Superior temporal gyrus (tissue), 1 donor: ENCODE measurements around the gene WFIKKN1.

Experiments used
- DNase-seq: peaks from one replicate; pipeline ENCODE4 v3.0.0-alpha.2; 2016; ENCODE audit errors: extremely low spot score

WFIKKN1 gene

GRCh38 chr16:637081-638018 is 6.6 kb downstream of the WFIKKN1 start:
- peak; percentile 49 for DNase-seq

- no peak for DNase-seq
These were observed 7.3 kb downstream of the WFIKKN1 start for GRCh38 chr16:638034-638543.

- DNase-seq, result no peak
These were observed 8.1 kb downstream of the WFIKKN1 start for GRCh38 chr16:638836-639235.

- no peak for DNase-seq
These were observed 9.8 kb downstream of the WFIKKN1 start for GRCh38 chr16:640614-641013.

GRCh38 chr16:641326-642188 is 10.8 kb downstream of the WFIKKN1 start, which contains the start of gene MCRIP2:
Gene MCRIP2 (plus strand): TSS chr16:641828. CDS start chr16:641992, 164 bp downstream.
- peak; percentile 52 for DNase-seq

- DNase-seq, result peak; percentile 10
These were observed 11.6 kb downstream of the WFIKKN1 start for GRCh38 chr16:642189-643049.

- DNase-seq, result no peak
These were observed 12.2 kb downstream of the WFIKKN1 start for GRCh38 chr16:643050-643368.

- no peak for DNase-seq
These were observed 13.8 kb downstream of the WFIKKN1 start for GRCh38 chr16:644556-644955.

GRCh38 chr16:645852-646678 is 15.3 kb downstream of the WFIKKN1 start:
- no peak for DNase-seq

GRCh38 chr16:646679-647172 is 15.9 kb downstream of the WFIKKN1 start:
- DNase-seq, result no peak

- no peak for DNase-seq
These were observed 16.6 kb downstream of the WFIKKN1 start for GRCh38 chr16:647173-647902.

GRCh38 chr16:648071-648780 is 17.4 kb downstream of the WFIKKN1 start:
- DNase-seq, result no peak

GRCh38 chr16:648781-649589 is 18.2 kb downstream of the WFIKKN1 start, which contains the start of gene WDR90:
Gene WDR90 (plus strand): TSS chr16:649365. CDS start chr16:649417, 52 bp downstream.
- DNase-seq, result peak; percentile 96

GRCh38 chr16:649631-650030 is 18.8 kb downstream of the WFIKKN1 start:
- no peak for DNase-seq

- no peak for DNase-seq
These were observed 21.1 kb downstream of the WFIKKN1 start for GRCh38 chr16:651844-652243.

- no peak for DNase-seq
These were observed 21.9 kb downstream of the WFIKKN1 start for GRCh38 chr16:652454-653305.

GRCh38 chr16:654034-654433 is 23.2 kb downstream of the WFIKKN1 start:
- no peak for DNase-seq
